SH-SY5Y (cell line): ENCODE measurements around the gene COL6A3.

ENCODE experiments used
- GATA2 ChIP-seq: IDR thresholded peaks from 2 replicates; pipeline ENCODE4 v1.6.1; 2011; ENCODE audit warnings: mild to moderate bottlenecking, low read depth, low read length
- GATA3 ChIP-seq: IDR thresholded peaks from 2 replicates; pipeline ENCODE4 v1.6.1; 2011; ENCODE audit warnings: low read depth, mild to moderate bottlenecking, low read length, moderate library complexity

GRCh38 chr2:237431837-237432236 is 17.9 kb upstream of the COL6A3 start:
- no peak for TF ChIP-seq GATA2
- TF ChIP-seq GATA3, result no peak
